Psoas muscle (tissue), 8 donors: Measurements from ENCODE around the gene USE1. TPM values are rescaled to one million over a fixed set of nuclear protein-coding genes. Genes with fewer than 3 reads are reported as not detected.

ENCODE experiments used
- ATAC-seq, 4 donors: fragments of 200-7000 bp; cut with Tn5 transposase; one replicate each; pipeline ENCODE4 v1.9.1; 2020; ENCODE audit warnings: moderate library complexity in 3 of 4, mild to moderate bottlenecking in 2 of 4
- DNase-seq, 2 donors: peaks; one replicate each; pipeline ENCODE4 v3.0.0-alpha.2; 2020
- H3K27ac ChIP-seq: fragments of 200-600 bp; one replicate; pipeline ENCODE4 v1.8.0; 2022
- H3K27me3 ChIP-seq, 3 donors: fragments of 200-600 bp in 1 of 3; one replicate each; pipeline versions ENCODE4 v1.6.1 to v1.8.0; 2013 to 2022; ENCODE audit warnings: low read length in 2 of 3, mild to moderate bottlenecking in 2 of 3, moderate library complexity in 1 of 3; ENCODE audit not compliant: insufficient read depth in 3 of 3
- H3K36me3 ChIP-seq, 2 donors: fragments of 200-600 bp in 1 of 2; one replicate each; pipeline versions ENCODE4 v1.6.1 to v1.8.0; 2013 to 2022; ENCODE audit warnings: low read depth in 1 of 2, mild to moderate bottlenecking in 1 of 2, moderate library complexity in 1 of 2; ENCODE audit not compliant: insufficient read depth in 1 of 2
- H3K4me1 ChIP-seq: fragments of 200-600 bp; one replicate; pipeline ENCODE4 v1.8.0; 2022
- H3K4me3 ChIP-seq: fragments of 200-600 bp; one replicate; pipeline ENCODE4 v1.8.0; 2022; ENCODE audit warnings: mild to moderate bottlenecking
- H3K9me3 ChIP-seq: fragments of 200-600 bp; one replicate; pipeline ENCODE4 v1.8.0; 2022
- WGBS, 3 donors: extraction: QIAGEN DNeasy Blood & Tissue Kit; methylation state at CpG; one replicate each; pipeline versions ENCODE4 v1.1.6 to v1.1.7; 2013; 5-methylcytosine and 5-hydroxymethylcytosine counted together
- intact Hi-C, 2 donors: fragments of 100-400 bp; cut with DNase I; formaldehyde crosslinking; loops; one replicate each; pipeline versions ENCODE4 v1.11.0 to v1.14.2; 2022
- polyA plus RNA-seq, 3 donors: library from polyadenylated mRNA; stranded (reverse); fragments of 200-250 nt; gene quantifications; one replicate each; pipeline ENCODE4 v1.2.3, GENCODE V29; 2013
- total RNA-seq, 4 donors: library from RNA; stranded (reverse); fragmentation: NEBNext Ultra II Directional in 2 of 4; extraction: Animal tissue kit (Norgen Biotek cat#: 25700) in 2 of 4; gene quantifications; one replicate each; pipeline versions ENCODE4 v1.2.1 to v1.2.4, GENCODE V29; 2021 to 2023
- TF ChIP-seq, protein P1 (sequence below): fragments of 200-600 bp; IDR thresholded peaks from one replicate; pipeline ENCODE4 v1.8.0; 2022; ENCODE audit warnings: antibody characterized with exemption
- donor health status: healthy with polysubstance abuse.
- donor health status: DM: no; HTN: no; CAD: no; lungs with moderate emphysema.
- donor health status: Bipolar disorder and iron deficiency.
- donor health status: healthy.
- donor health status: DM: yes; HTN: yes; CAD: no.
- donor health status: DM: no; HTN: no; CAD: no.
- donor health status: DM: no; HTN: no; CAD: no.
- donor health status: DM: yes; HTN: yes; CAD: no.

Gene USE1
- total and polyA plus RNA-seq, 7 donors: 25.5 to 83.0 (median 41.2) TPM

DNA sequence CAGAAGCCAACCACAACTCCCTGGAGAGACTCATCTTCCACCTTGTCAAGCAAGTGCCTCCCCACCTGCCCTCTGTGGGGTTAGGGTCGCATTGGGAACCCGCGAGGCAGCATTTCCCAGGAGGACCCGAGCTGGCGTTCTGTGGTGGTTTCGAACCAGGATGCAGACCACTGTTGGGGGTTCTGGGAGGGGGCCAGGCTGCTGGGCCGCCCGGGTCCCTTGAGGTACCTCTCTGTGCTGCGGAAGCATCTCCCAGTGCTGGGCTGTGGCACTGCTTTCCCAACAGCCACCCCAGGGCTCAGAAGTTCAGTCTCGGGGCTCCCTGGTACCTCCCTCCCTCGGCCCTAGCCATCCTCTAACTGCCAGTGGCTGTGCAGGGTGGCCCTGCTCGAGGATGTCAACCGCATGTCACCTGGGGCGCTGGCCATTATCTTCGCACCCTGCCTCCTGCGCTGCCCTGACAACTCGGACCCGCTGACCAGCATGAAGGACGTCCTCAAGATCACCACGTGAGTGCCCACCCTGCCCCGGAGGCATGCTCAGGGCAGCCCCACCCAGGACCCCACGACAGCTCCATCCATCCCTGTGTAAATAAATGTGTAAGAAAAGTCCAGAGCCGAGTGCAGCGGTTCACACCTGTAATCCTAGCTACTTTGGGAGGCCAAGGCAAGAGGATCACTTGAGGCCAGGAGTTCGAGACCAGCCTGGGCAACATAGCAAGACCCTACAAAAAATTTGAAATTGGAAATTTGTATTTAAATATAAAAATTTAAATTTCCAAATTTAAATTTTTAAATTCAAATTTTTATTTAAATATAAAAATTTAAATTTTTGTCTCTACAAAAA, 8.2 kb upstream of the USE1 start:
- no peak overlapping the region for H3K27ac ChIP-seq
- H3K36me3 ChIP-seq: peaks cover 0 to 44% of the 10 kb centered on the region in 2 donors

DNA sequence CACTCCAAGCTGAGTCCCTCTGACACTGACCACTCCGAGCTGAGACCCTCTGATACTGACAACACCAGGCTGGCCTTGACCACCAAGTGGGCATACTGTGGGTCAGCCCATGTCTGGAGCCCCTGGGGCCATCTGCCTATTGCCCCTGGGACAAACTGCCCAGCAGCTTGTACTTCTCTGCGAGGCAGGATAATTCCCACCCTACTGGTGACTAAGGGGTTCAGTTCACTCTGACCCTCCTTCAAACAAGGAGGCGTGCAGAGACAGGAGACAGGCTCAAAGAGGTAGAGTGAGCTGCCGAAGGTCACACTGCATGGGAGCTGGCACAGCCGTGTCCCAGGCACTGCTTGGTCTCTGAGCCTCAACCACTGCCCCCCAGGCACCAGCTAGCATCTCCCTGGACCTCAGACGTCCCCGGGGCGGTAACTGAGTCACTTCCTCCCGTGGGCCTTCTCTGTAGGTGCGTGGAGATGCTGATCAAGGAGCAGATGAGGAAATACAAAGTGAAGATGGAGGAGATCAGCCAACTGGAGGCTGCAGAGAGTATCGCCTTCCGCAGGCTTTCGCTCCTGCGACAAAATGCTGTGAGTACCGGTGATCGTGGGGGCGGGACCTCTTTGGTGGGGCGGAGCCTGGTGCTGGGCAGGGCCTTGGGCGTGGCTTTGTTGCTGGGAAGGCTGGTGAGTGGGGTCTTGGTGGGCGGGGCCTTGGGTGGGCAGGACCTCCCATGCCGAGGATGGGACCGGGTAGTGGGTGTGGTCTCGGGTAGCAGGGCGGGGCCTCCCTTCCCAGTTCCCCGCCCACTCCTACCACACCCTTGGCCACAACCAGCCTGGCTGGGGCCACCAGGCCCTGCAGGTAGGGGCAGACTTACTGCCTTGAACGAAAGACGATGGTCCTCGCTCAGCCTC, 5.8 kb upstream of the USE1 start:
- Histone ChIP-seq H3K4me1 (no peaks in the 10 kb centered on the region), H3K27ac (no peak overlapping the region), H3K9me3 (no peaks in the 10 kb centered on the region), H3K27me3 (no peaks in the 10 kb centered on the region), H3K36me3 (peaks cover 0 to 37% of the 10 kb centered on the region in 2 donors), H3K4me3 (no peak overlapping the region)
- no peak for DNase-seq
- WGBS, 3 donors: 75 to 79% (median 76%) methylated on average over 26 to 28 of the region's 28 CpGs
- peak in 1 of 4 donors; percentile 20 for ATAC-seq
- intact Hi-C loops: loop anchor here in 1 of 2 donors (10.0 kb wide), 1 partner anchor 65 kb away; no protein-coding TSS in a partner anchor
- TF ChIP-seq, protein P1, sequence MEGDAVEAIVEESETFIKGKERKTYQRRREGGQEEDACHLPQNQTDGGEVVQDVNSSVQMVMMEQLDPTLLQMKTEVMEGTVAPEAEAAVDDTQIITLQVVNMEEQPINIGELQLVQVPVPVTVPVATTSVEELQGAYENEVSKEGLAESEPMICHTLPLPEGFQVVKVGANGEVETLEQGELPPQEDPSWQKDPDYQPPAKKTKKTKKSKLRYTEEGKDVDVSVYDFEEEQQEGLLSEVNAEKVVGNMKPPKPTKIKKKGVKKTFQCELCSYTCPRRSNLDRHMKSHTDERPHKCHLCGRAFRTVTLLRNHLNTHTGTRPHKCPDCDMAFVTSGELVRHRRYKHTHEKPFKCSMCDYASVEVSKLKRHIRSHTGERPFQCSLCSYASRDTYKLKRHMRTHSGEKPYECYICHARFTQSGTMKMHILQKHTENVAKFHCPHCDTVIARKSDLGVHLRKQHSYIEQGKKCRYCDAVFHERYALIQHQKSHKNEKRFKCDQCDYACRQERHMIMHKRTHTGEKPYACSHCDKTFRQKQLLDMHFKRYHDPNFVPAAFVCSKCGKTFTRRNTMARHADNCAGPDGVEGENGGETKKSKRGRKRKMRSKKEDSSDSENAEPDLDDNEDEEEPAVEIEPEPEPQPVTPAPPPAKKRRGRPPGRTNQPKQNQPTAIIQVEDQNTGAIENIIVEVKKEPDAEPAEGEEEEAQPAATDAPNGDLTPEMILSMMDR: no peak

More for the DNA sequence above, 8.2 kb upstream of the USE1 start:
- 92 to 95% (median 95%) methylated on average over 25 of the region's 25 CpGs for WGBS, 3 donors
- DNase-seq (no peak), ATAC-seq (no peak)
- intact Hi-C loops: loop anchor here in 1 of 2 donors (10.0 kb wide), 1 partner anchor 62 kb away; no protein-coding TSS in a partner anchor
- no peaks in the 10 kb centered on the region for H3K4me1 ChIP-seq
- TF ChIP-seq, protein P1: no peak
- no peaks in the 10 kb centered on the region for H3K27me3 ChIP-seq
- H3K4me3 ChIP-seq: no peak overlapping the region
- no peaks in the 10 kb centered on the region for H3K9me3 ChIP-seq

DNA sequence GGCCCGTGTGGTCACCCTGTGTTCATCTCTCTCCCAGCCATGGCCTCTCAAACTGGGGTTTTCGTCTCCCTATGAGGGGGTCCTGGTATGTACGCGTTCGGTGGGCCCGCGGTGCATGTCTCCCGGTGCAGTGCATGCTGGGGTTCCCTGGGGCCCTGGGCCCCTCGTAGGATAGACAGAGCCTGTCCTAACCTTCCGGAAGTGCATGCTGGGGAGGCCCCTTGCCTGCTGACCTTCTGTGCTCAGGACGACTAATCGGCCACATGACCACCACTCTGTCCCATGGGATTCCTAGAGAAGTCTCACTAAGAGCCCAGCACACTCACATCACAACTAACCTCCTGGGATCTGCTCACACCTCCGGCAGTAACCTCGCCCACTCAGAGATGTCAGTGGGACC, 4.9 kb upstream of the USE1 start:
- no peak for ATAC-seq
- intact Hi-C loops: no loop called here

More for the DNA sequence above, 4.9 kb upstream of the USE1 start:
- TF ChIP-seq, protein P1: no peak
- H3K9me3 ChIP-seq: no peaks in the 10 kb centered on the region
- H3K27ac ChIP-seq: no peak overlapping the region
- no peaks in the 10 kb centered on the region for H3K27me3 ChIP-seq
- 79 to 84% (median 84%) methylated on average over 14 of the region's 14 CpGs for WGBS, 3 donors
- peaks cover 5% of the 10 kb centered on the region for H3K4me1 ChIP-seq
- peaks cover 0 to 37% of the 10 kb centered on the region in 2 donors for H3K36me3 ChIP-seq
- no peak overlapping the region for H3K4me3 ChIP-seq
- no peak for DNase-seq
